ENCODE measurements around the gene SNRNP35. TPM values are rescaled to one million over a fixed set of nuclear protein-coding genes. Genes with fewer than 3 reads are reported as not detected.

Gene SNRNP35, protein sequence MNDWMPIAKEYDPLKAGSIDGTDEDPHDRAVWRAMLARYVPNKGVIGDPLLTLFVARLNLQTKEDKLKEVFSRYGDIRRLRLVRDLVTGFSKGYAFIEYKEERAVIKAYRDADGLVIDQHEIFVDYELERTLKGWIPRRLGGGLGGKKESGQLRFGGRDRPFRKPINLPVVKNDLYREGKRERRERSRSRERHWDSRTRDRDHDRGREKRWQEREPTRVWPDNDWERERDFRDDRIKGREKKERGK
- 97.2 and 98.0 TPM in 2 replicates for total RNA-seq (2011; cell fraction: chromatin; rRNA removed; ENCODE audit: low replicate concordance)
- total RNA-seq (2011; cell fraction: nucleolus; rRNA removed), result 59.7 and 66.3 TPM in 2 replicates
- 90.6 and 134 TPM in 2 replicates for total RNA-seq (2011; cell fraction: nucleoplasm; rRNA removed)
- total RNA-seq (2014; rRNA removed), result 24.5 and 26.0 TPM in 2 replicates
- 25.5 and 25.8 TPM in 2 replicates for total RNA-seq (2014; rRNA removed; fragmentation: Illumina TruSeq; extraction: Trizol)
- total RNA-seq (2015; rRNA removed; fragmentation: Illumina TruSeq; extraction: Trizol), result 28.1 and 31.9 TPM in 2 replicates
- total RNA-seq (2021), result 12.8 and 17.7 TPM in 2 replicates
- polyA plus RNA-seq (2011; rRNA removed), result 17.5 and 21.8 TPM in 2 replicates
- polyA plus RNA-seq (2011; cell fraction: cytosol; rRNA removed), result 15.6 and 19.9 TPM in 2 replicates
- polyA plus RNA-seq (2011; cell fraction: nucleus; rRNA removed), result 25.4 and 37.5 TPM in 2 replicates
- polyA plus RNA-seq (2012), result 23.3 and 32.3 TPM in 2 replicates
- polyA plus RNA-seq (2014; fragmentation: Illumina TruSeq; extraction: Trizol), result 29.1 and 33.7 TPM in 2 replicates
- 10 to 100 TPM; 19.5 to 41.0 TPM for polyA plus RNA-seq (2014; fragmentation: Nextera tagmentation; extraction: Ambion mirVana)
- 31.8 and 42.0 TPM in 2 replicates for polyA plus RNA-seq (2014; rRNA removed)
- 16.6 and 17.8 TPM in 2 replicates for polyA minus RNA-seq (2011; rRNA and poly(A)+ RNA removed)
- 10.6 and 10.9 TPM in 2 replicates for polyA minus RNA-seq (2011; cell fraction: cytosol; rRNA and poly(A)+ RNA removed)
- polyA minus RNA-seq (2011; cell fraction: nucleus; rRNA and poly(A)+ RNA removed), result 16.2 and 20.1 TPM in 2 replicates
- percentile 84 among the genes with signal in this experiment for Bru-seq, nascent RNA
- BruChase-seq, experiment 1, labeled RNA remaining after a 2-hour chase, result percentile 85 among the genes with signal in this experiment
- percentile 85 among the genes with signal in this experiment for BruChase-seq, experiment 2, labeled RNA remaining after a 6-hour chase
- long read RNA-seq, experiment 1, transcript SNRNP35-203 (2 exons, 1,975 nt), result major isoform, 26 of 66 reads
- long read RNA-seq, experiment 1, partial matches to known transcripts, result 0 of 66 reads
- long read RNA-seq, experiment 1, other reads (novel, unspliced or antisense), result 38 of 66 reads
- long read RNA-seq, experiment 2, transcript SNRNP35-203 (2 exons, 1,975 nt), result major isoform, 8 of 19 reads
- long read RNA-seq, experiment 2, transcript SNRNP35-204 (2 exons, 2,161 nt), result minor isoform, 5 of 19 reads
- long read RNA-seq, experiment 2, partial matches to known transcripts, result 4 of 19 reads
- long read RNA-seq, experiment 2, other reads (novel, unspliced or antisense), result 1 of 19 reads
- long read RNA-seq, experiment 3, transcript SNRNP35-203 (2 exons, 1,975 nt), result major isoform, 19 of 26 reads
- long read RNA-seq, experiment 3, partial matches to known transcripts, result 0 of 26 reads
- long read RNA-seq, experiment 3, other reads (novel, unspliced or antisense), result 5 of 26 reads

GRCh38 chr12:123457980-123458779 lies at the start of gene SNRNP35:
SNRNP35 (plus strand) TSS chr12:123458139; CDS start chr12:123465541, 7,402 bp downstream.
- Histone ChIP-seq H3K4me1 (replicated peaks in 1 of 2; ENCODE audit: control insufficient read depth in 2 of 2, insufficient read depth in 2 of 2, low read length in 2 of 2) (peaks cover 7 to 11% of the 10 kb centered on the region in 2 experiments), H3K27ac (ENCODE audit: extremely low read depth, low read depth, low read length) (peak within 1 kb of the TSS; percentile 97), H3K27me3 (ENCODE audit: control insufficient read depth in 2 of 2, insufficient read depth in 2 of 2, low read length in 2 of 2) (no peaks in the 10 kb centered on the region), H3K79me2 (ENCODE audit: control insufficient read depth, insufficient read depth, low read length) (peaks cover 37% of the 10 kb centered on the region), H3K36me3 (ENCODE audit: control insufficient read depth, insufficient read depth, low read length) (peaks cover 21% of the 10 kb centered on the region), H4K20me1 (replicated peaks; ENCODE audit: control insufficient read depth, insufficient read depth, low read length) (no peaks in the 10 kb centered on the region), H3K9me3 (replicated peaks; ENCODE audit: control insufficient read depth, insufficient read depth, low read depth, low read length) (no peaks in the 10 kb centered on the region), H3K4me3 (peak within 1 kb of the TSS; percentile 75), H3K9ac (ENCODE audit: insufficient read depth in 1 of 2, low read depth in 2 of 2, low read length in 2 of 2) (peak within 1 kb of the TSS; percentile 91 to 92), H3K9me1 (ENCODE audit: control insufficient read depth, insufficient read depth, low read length) (no peaks in the 10 kb centered on the region), H2AFZ (ENCODE audit: low read depth, low read length) (peak within 1 kb of the TSS; percentile 95), H3K4me2 (ENCODE audit: insufficient read depth, low read length) (peak within 1 kb of the TSS; percentile 92)
- DNase-seq (ENCODE audit: extremely low read depth in 1 of 4, low spot score in 3 of 4) (peak; percentile 75 to 91 (median 77)), FAIRE-seq (peak; percentile 83), ATAC-seq (peak; percentile 87)
- ChIA-PET CTCF (ENCODE audit: low intra/inter-chr PET ratio) (no interaction called here), POLR2A (interaction anchor here (0.6 to 2.3 kb wide), 10 partner anchors 11 to 965 kb away, joined by 3 to 10 read pairs (median 4); partner anchors contain the start of gene KMT5A)
- TSS peak; percentile 84 for BruUV-seq (replicated peaks)
- intact Hi-C loops (cut with micrococcal nuclease), result loop anchor here (2.0 to 5.0 kb wide), 2 partner anchors 69 to 124 kb away; partner anchors contain the start of gene TMED2
- WGBS (ENCODE audit: insufficient coverage, low coverage, missing lambda C conversion rate), result under 1% methylated on average over 45 of the region's 48 CpGs
- in situ Hi-C loops (cut with MboI), result no loop called here
- TF ChIP-seq ZNF134 (CRISPR knock-in tag; conservative IDR thresholded peaks at IDR 0.05) (no peak), MTA2 (IDR thresholded peaks at IDR 0.05; ENCODE audit: low read depth) (no peak), ZNF561 (CRISPR knock-in tag; conservative IDR thresholded peaks at IDR 0.05) (no peak), CBFB (CRISPR knock-in tag; IDR thresholded peaks at IDR 0.05) (no peak), SMAD2 (IDR thresholded peaks at IDR 0.05; ENCODE audit: low read depth, low read length) (no peak), FOXA3 (CRISPR knock-in tag; conservative IDR thresholded peaks at IDR 0.05 in 1 of 2, IDR thresholded peaks at IDR 0.05 in 1 of 2) (peak; percentile 58 to 90), TBL1XR1 (IDR thresholded peaks at IDR 0.05; ENCODE audit: low read length in 2 of 2) (no peak; a peak in 1 of 4 replicates), XRCC3 (IDR thresholded peaks at IDR 0.05) (no peak), ZNF696 (CRISPR knock-in tag; conservative IDR thresholded peaks at IDR 0.05) (no peak)
- TF ChIP-seq, protein P1, sequence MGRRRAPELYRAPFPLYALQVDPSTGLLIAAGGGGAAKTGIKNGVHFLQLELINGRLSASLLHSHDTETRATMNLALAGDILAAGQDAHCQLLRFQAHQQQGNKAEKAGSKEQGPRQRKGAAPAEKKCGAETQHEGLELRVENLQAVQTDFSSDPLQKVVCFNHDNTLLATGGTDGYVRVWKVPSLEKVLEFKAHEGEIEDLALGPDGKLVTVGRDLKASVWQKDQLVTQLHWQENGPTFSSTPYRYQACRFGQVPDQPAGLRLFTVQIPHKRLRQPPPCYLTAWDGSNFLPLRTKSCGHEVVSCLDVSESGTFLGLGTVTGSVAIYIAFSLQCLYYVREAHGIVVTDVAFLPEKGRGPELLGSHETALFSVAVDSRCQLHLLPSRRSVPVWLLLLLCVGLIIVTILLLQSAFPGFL (CRISPR knock-in tag; IDR thresholded peaks at IDR 0.05), result no peak
- TF ChIP-seq, protein P2, sequence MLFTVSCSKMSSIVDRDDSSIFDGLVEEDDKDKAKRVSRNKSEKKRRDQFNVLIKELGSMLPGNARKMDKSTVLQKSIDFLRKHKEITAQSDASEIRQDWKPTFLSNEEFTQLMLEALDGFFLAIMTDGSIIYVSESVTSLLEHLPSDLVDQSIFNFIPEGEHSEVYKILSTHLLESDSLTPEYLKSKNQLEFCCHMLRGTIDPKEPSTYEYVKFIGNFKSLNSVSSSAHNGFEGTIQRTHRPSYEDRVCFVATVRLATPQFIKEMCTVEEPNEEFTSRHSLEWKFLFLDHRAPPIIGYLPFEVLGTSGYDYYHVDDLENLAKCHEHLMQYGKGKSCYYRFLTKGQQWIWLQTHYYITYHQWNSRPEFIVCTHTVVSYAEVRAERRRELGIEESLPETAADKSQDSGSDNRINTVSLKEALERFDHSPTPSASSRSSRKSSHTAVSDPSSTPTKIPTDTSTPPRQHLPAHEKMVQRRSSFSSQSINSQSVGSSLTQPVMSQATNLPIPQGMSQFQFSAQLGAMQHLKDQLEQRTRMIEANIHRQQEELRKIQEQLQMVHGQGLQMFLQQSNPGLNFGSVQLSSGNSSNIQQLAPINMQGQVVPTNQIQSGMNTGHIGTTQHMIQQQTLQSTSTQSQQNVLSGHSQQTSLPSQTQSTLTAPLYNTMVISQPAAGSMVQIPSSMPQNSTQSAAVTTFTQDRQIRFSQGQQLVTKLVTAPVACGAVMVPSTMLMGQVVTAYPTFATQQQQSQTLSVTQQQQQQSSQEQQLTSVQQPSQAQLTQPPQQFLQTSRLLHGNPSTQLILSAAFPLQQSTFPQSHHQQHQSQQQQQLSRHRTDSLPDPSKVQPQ (CRISPR knock-in tag; IDR thresholded peaks at IDR 0.05; ENCODE audit: borderline replicate concordance), result no peak

Data from K562 (cell line).